Measurements from ENCODE around the gene PRTG. TPM values are rescaled to one million over a fixed set of nuclear protein-coding genes. Genes with fewer than 3 reads are reported as not detected.
"Not testable (repeated sequence)": the region's sequence is repeated elsewhere in the genome, so short reads cannot be mapped to it uniquely, and the experiment has no call there.

The PRTG gene
- polyA plus RNA-seq, 4 donors = 11.3 to 14.8 (median 13.4) TPM

- no peak for DNase-seq (ENCODE audit: low read depth in 4 of 4, low spot score in 2 of 4)
These were observed 104.2 kb downstream of the PRTG start for GRCh38 chr15:55638764-55639163.

GRCh38 chr15:55637086-55637485 lies 105.9 kb downstream of the PRTG start:
- no peak for DNase-seq (ENCODE audit: low read depth in 4 of 4, low spot score in 2 of 4)

GRCh38 chr15:55633731-55634130 lies 109.2 kb downstream of the PRTG start:
- DNase-seq (ENCODE audit: low read depth in 4 of 4, low spot score in 2 of 4) = no peak

- DNase-seq (ENCODE audit: low read depth in 4 of 4, low spot score in 2 of 4) = no peak
These were observed 110.5 kb downstream of the PRTG start for GRCh38 chr15:55632434-55632833.

GRCh38 chr15:55630858-55631257 lies 112.1 kb downstream of the PRTG start:
- no peak for DNase-seq (ENCODE audit: low read depth in 4 of 4, low spot score in 2 of 4)

- DNase-seq (ENCODE audit: low read depth in 4 of 4, low spot score in 2 of 4) = no peak
These were observed 114.6 kb downstream of the PRTG start for GRCh38 chr15:55628369-55628730.

GRCh38 chr15:55627730-55628368 lies 115.1 kb downstream of the PRTG start:
- DNase-seq (ENCODE audit: low read depth in 4 of 4, low spot score in 2 of 4) = no peak

- no peak for DNase-seq (ENCODE audit: low read depth in 4 of 4, low spot score in 2 of 4)
These were observed 123.2 kb downstream of the PRTG start for GRCh38 chr15:55619783-55620182.

GRCh38 chr15:55618387-55618786 lies 124.6 kb downstream of the PRTG start:
- no peak for DNase-seq (ENCODE audit: low read depth in 4 of 4, low spot score in 2 of 4)

- no peak for DNase-seq (ENCODE audit: low read depth in 4 of 4, low spot score in 2 of 4)
These were observed 127.5 kb downstream of the PRTG start for GRCh38 chr15:55615445-55615844.

GRCh38 chr15:55613727-55614126 lies 129.2 kb downstream of the PRTG start:
- DNase-seq (ENCODE audit: low read depth in 4 of 4, low spot score in 2 of 4) = no peak

GRCh38 chr15:55606214-55606613 lies 136.7 kb downstream of the PRTG start:
- no peak for DNase-seq (ENCODE audit: low read depth in 4 of 4, low spot score in 2 of 4)

- DNase-seq (ENCODE audit: low read depth in 4 of 4, low spot score in 2 of 4) = no peak
These were observed 141.6 kb downstream of the PRTG start for GRCh38 chr15:55601374-55601773.

- no peak for DNase-seq (ENCODE audit: low read depth in 4 of 4, low spot score in 2 of 4)
These were observed 143.5 kb downstream of the PRTG start for GRCh38 chr15:55599439-55599838.

GRCh38 chr15:55593019-55593418 lies 149.9 kb downstream of the PRTG start:
- DNase-seq (ENCODE audit: low read depth in 4 of 4, low spot score in 2 of 4) = not testable (repeated sequence)

GRCh38 chr15:55590788-55591187 lies 152.2 kb downstream of the PRTG start:
- no peak for DNase-seq (ENCODE audit: low read depth in 4 of 4, low spot score in 2 of 4)

GRCh38 chr15:55589287-55589686 lies 153.7 kb downstream of the PRTG start:
- no peak for DNase-seq (ENCODE audit: low read depth in 4 of 4, low spot score in 2 of 4)

- DNase-seq (ENCODE audit: low read depth in 4 of 4, low spot score in 2 of 4) = peak in 2 of 4 donors; percentile 37 to 50
These were observed 154.2 kb downstream of the PRTG start for GRCh38 chr15:55588815-55589115.

- peak in 3 of 4 donors; percentile 41 to 54 (median 49) for DNase-seq (ENCODE audit: low read depth in 4 of 4, low spot score in 2 of 4)
These were observed 154.7 kb downstream of the PRTG start, which contains the start of gene PYGO1 for GRCh38 chr15:55588070-55588814. Gene PYGO1, minus strand, starts transcription at chr15:55588345. Its CDS starts 462 bp downstream, at chr15:55587883.

- peak in 2 of 4 donors; percentile 30 to 46 for DNase-seq (ENCODE audit: low read depth in 4 of 4, low spot score in 2 of 4)
These were observed 155.5 kb downstream of the PRTG start for GRCh38 chr15:55587321-55588069.

GRCh38 chr15:55586808-55587207 lies 156.1 kb downstream of the PRTG start:
- DNase-seq (ENCODE audit: low read depth in 4 of 4, low spot score in 2 of 4) = no peak

GRCh38 chr15:55576943-55577342 lies 166.0 kb downstream of the PRTG start:
- no peak for DNase-seq (ENCODE audit: low read depth in 4 of 4, low spot score in 2 of 4)
